HepG2 (cell line): ENCODE results near the gene UCKL1. TPM values are rescaled to one million over a fixed set of nuclear protein-coding genes. Genes with fewer than 3 reads are reported as not detected.

Source experiments
- CHCHD3 ChIP-seq: sonication (generic); formaldehyde crosslinking; IDR thresholded peaks from 2 replicates; pipeline ENCODE4 v1.8.0; 2022; ENCODE audit warnings: mild to moderate bottlenecking, missing genetic modification reagents, moderate library complexity
- EED ChIP-seq: sonication (generic); formaldehyde crosslinking; IDR thresholded peaks from 2 replicates; pipeline ENCODE4 v1.5.0; 2020; ENCODE audit warnings: mild to moderate bottlenecking, missing genetic modification reagents
- ERF ChIP-seq: IDR thresholded peaks from 2 replicates; pipeline ENCODE4 v1.6.1; 2018; ENCODE audit warnings: missing biosample characterization, missing genetic modification reagents
- HNF1B ChIP-seq: sonication (generic); formaldehyde crosslinking; IDR thresholded peaks from 2 replicates; pipeline ENCODE4 v1.5.1; 2020; ENCODE audit warnings: mild to moderate bottlenecking, moderate library complexity, missing genetic modification reagents
- HNRNPL ChIP-seq: fragments of 200-400 bp; formaldehyde crosslinking; IDR thresholded peaks from 2 replicates; pipeline ENCODE4 v1.6.1; 2017; ENCODE audit warnings: mild to moderate bottlenecking, low read depth, low read length
- HOXA5 ChIP-seq: sonication (generic); formaldehyde crosslinking; IDR thresholded peaks from 2 replicates; pipeline ENCODE4 v1.4.0; 2020; ENCODE audit warnings: missing genetic modification reagents
- KLF6 ChIP-seq: IDR thresholded peaks from 2 replicates; pipeline ENCODE4 v1.8.0; 2016; ENCODE audit warnings: missing biosample characterization, missing genetic modification reagents
- MEF2D ChIP-seq: sonication (generic); formaldehyde crosslinking; IDR thresholded peaks from 2 replicates; pipeline ENCODE4 v1.5.1; 2020; ENCODE audit warnings: mild to moderate bottlenecking, missing genetic modification reagents
- MXD4 ChIP-seq: IDR thresholded peaks from 2 replicates; pipeline ENCODE4 v1.6.1; 2016; ENCODE audit warnings: mild to moderate bottlenecking, missing biosample characterization, missing genetic modification reagents
- NFE2L2 ChIP-seq: fragments of 150-350 bp; IDR thresholded peaks from 2 replicates; pipeline ENCODE4 v1.6.1; 2014; ENCODE audit warnings: low read length
- NR2C2 ChIP-seq: sonication (generic); formaldehyde crosslinking; IDR thresholded peaks from 2 replicates; pipeline ENCODE4 v1.4.0; 2020; ENCODE audit warnings: missing genetic modification reagents, mild to moderate bottlenecking, moderate library complexity, borderline replicate concordance
- SPEN ChIP-seq: sonication (generic); formaldehyde crosslinking; IDR thresholded peaks from 2 replicates; pipeline ENCODE4 v1.5.1; 2020; ENCODE audit warnings: low read depth, mild to moderate bottlenecking, missing genetic modification reagents
- ZFP62 ChIP-seq: sonication (generic); formaldehyde crosslinking; IDR thresholded peaks from 2 replicates; pipeline ENCODE4 v1.4.0; 2020; ENCODE audit warnings: missing genetic modification reagents
- ZNF264 ChIP-seq: sonication (generic); formaldehyde crosslinking; IDR thresholded peaks from 2 replicates; pipeline ENCODE4 v1.4.0; 2020; ENCODE audit warnings: missing genetic modification reagents
- ZNF318 ChIP-seq: sonication (generic); formaldehyde crosslinking; IDR thresholded peaks from 2 replicates; pipeline ENCODE4 v1.4.0; 2020; ENCODE audit warnings: mild to moderate bottlenecking, missing genetic modification reagents
- ZNF343 ChIP-seq: sonication (generic); formaldehyde crosslinking; IDR thresholded peaks from 2 replicates; pipeline ENCODE4 v1.4.0; 2020; ENCODE audit warnings: mild to moderate bottlenecking, missing genetic modification reagents
- ZNF501 ChIP-seq: sonication (generic); formaldehyde crosslinking; IDR thresholded peaks from 2 replicates; pipeline ENCODE4 v1.5.1; 2020; ENCODE audit warnings: mild to moderate bottlenecking, moderate library complexity, missing genetic modification reagents
- ZNF547 ChIP-seq: sonication (generic); formaldehyde crosslinking; IDR thresholded peaks from 2 replicates; pipeline ENCODE4 v1.5.1; 2020; ENCODE audit warnings: mild to moderate bottlenecking, missing genetic modification reagents
- ZNF563 ChIP-seq: sonication (generic); formaldehyde crosslinking; IDR thresholded peaks from 2 replicates; pipeline ENCODE4 v1.8.0; 2022; ENCODE audit warnings: mild to moderate bottlenecking, moderate library complexity, missing genetic modification reagents
- ZNF761 ChIP-seq: sonication (generic); formaldehyde crosslinking; conservative IDR thresholded peaks from 2 replicates; pipeline ENCODE4 v1.4.0; 2020; ENCODE audit warnings: mild to moderate bottlenecking, missing genetic modification reagents
- ZNF772 ChIP-seq: sonication (generic); formaldehyde crosslinking; IDR thresholded peaks from 2 replicates; pipeline ENCODE4 v1.5.0; 2020; ENCODE audit warnings: mild to moderate bottlenecking, missing genetic modification reagents
- polyA plus RNA-seq, 8 experiments: library from polyadenylated mRNA; depleted of rRNA in 3 of 8; stranded (reverse) in 7 of 8; unstranded in 1 of 8; fragments of >200 nt; fragmentation: Illumina TruSeq in 4 of 8; extraction: Trizol in 4 of 8; gene quantifications; 2 replicates each; pipeline versions ENCODE4 v1.2.1 to v1.2.3, GENCODE V29; 2011 to 2016; ENCODE audit warnings: low read depth in 4 of 8, missing spikeins in 1 of 8, mixed read lengths in 1 of 8; ENCODE audit not compliant: insufficient read depth in 1 of 8
- total RNA-seq, 5 experiments: library from RNA; depleted of rRNA; stranded (reverse); fragments of >200 nt; fragmentation: Illumina TruSeq; extraction: Trizol; gene quantifications; 2 replicates each; pipeline ENCODE4 v1.2.3, GENCODE V29; 2016; ENCODE audit warnings: low read depth in 1 of 5

UCKL1 gene
- total and polyA plus RNA-seq, 2 of the 13 experiments (the other 11 are each of a cell fraction or from before 2014, with no cell fraction given) = 50.2 to 126 TPM

- TF ChIP-seq ZNF547 (CRISPR knock-in tag) (peak; percentile 74; the same call in 1 of the 2 replicates), HNRNPL (peak; percentile 98), ZNF761 (CRISPR knock-in tag) (peak; percentile 57; the same call in 1 of the 2 replicates), ZFP62 (no peak), MXD4 (CRISPR knock-in tag) (peak; percentile 48; the same call in 1 of the 2 replicates), SPEN (peak; percentile 38; the same call in 1 of the 2 replicates), HOXA5 (CRISPR knock-in tag) (peak; percentile 49; the same call in 1 of the 2 replicates), NR2C2 (CRISPR knock-in tag) (peak; percentile 56), HNF1B (CRISPR knock-in tag) (peak; percentile 75; the same call in 1 of the 2 replicates), KLF6 (no peak), NFE2L2 (no peak), MEF2D (CRISPR knock-in tag) (peak; percentile 63; the same call in 1 of the 2 replicates), ZNF318 (CRISPR knock-in tag) (0 out of 2 replicates have a peak, but pooled peaks have one; percentile 18), ZNF563 (CRISPR knock-in tag) (peak; percentile 86; the same call in 1 of the 2 replicates), ZNF772 (CRISPR knock-in tag) (peak; percentile 71; the same call in 1 of the 2 replicates), ZNF501 (0 out of 2 replicates have a peak, but pooled peaks have one; percentile 34), EED (CRISPR knock-in tag) (peak; percentile 91), CHCHD3 (CRISPR knock-in tag) (no peak), ERF (0 out of 2 replicates have a peak, but pooled peaks have one; percentile 58), ZNF264 (CRISPR knock-in tag) (no peak), ZNF343 (CRISPR knock-in tag) (0 out of 2 replicates have a peak, but pooled peaks have one; percentile 69)
Observed at GRCh38 chr20:63969838-63970713, 13.9 kb upstream of the UCKL1 start, which contains the start of gene ZNF512B (continued).
